ENCODE measurements around the gene HEXA.

DNA sequence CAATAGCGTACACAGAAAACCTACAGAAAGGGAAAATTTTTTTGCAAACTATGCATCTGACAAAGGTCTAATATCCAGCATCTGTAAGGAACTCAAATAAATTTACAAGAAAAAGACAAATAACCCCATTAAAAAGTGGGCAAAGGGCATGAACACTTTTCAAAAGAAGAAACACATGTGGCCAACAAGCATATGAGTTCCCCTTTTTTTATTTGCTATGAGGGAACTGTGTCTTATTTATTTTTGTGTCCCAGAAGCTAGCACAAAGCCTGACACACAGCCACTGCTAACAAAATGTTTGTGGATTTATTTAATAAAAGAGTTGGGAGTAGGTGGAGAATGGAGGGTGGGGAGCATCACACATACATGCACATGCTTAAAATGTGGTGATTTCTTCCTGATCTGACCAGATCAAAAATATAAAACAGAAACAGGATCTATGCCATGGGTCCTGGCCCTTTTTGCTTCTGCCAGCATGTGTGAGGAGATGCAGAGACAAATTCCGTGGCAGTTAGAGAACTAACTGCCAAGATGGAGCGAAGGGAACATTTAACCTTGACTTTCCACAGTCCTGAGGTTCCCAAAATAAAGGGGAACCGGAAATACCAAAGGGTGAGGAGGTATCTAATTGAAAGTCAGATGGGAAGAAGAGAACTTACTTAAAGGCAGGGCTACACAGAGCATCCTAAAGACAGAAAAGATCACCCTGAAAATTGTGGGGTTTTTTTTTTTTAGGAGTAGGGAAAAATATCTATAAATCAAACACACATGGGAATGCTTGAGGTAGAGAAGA is 22.2 kb upstream of the HEXA start, which contains the start of gene TMEM202:
- TF ChIP-seq, protein P1, sequence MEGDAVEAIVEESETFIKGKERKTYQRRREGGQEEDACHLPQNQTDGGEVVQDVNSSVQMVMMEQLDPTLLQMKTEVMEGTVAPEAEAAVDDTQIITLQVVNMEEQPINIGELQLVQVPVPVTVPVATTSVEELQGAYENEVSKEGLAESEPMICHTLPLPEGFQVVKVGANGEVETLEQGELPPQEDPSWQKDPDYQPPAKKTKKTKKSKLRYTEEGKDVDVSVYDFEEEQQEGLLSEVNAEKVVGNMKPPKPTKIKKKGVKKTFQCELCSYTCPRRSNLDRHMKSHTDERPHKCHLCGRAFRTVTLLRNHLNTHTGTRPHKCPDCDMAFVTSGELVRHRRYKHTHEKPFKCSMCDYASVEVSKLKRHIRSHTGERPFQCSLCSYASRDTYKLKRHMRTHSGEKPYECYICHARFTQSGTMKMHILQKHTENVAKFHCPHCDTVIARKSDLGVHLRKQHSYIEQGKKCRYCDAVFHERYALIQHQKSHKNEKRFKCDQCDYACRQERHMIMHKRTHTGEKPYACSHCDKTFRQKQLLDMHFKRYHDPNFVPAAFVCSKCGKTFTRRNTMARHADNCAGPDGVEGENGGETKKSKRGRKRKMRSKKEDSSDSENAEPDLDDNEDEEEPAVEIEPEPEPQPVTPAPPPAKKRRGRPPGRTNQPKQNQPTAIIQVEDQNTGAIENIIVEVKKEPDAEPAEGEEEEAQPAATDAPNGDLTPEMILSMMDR (IDR thresholded peaks at IDR 0.05 in 8 of 11, conservative IDR thresholded peaks at IDR 0.05 in 3 of 11), result no peak
- TF ChIP-seq POLR2A (IDR thresholded peaks at IDR 0.05), result no peak
- no peak for TF ChIP-seq POLR2AphosphoS5 (IDR thresholded peaks at IDR 0.05)
